GF-D8 (cell line): ENCODE measurements around the gene GALNT7.

Experiments
- DNase-seq: peaks from one replicate; lab custom pipeline; 2025; lab: John Stamatoyannopoulos, UW

The GALNT7 gene

DNA sequence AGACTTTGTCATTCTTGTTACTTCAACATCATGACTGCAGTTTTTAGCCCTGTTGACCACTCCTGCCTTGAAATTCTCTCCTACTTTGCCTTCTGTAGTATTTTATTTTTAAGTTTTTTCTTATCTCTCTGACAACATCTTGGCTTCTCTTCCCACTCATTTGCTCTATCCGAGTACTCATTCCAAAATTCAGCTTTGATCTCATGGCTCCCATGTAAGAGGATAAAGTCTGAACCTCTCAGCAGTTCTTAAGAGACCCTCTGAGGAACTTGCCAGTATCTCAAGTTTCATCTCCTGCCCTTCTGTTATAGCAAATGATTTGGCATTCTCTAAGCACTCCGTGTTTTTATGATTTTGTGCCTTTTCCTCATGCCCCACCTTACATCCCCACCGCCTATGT lies 67.7 kb downstream of the GALNT7 start:
- DNase-seq = no peak

DNA sequence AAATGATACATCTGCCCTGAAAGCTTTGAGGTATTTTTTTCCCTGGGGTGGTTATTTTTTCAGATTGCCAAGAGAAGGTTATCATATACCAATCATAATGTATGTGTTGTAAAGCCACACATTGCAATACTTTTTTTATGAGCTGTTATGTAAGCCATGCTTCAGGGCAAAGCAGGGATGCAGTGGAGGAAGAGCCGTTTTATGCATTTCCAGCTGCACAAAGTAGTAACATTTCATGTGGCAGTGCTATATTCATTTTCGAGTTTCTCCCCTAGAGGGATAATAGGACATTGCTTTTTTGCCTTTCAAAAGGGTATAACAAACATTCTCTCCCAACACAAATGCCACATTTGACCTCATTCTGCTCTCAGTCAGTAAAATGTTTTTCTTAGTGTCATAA lies 68.5 kb downstream of the GALNT7 start:
- DNase-seq = peak; percentile 49

DNA sequence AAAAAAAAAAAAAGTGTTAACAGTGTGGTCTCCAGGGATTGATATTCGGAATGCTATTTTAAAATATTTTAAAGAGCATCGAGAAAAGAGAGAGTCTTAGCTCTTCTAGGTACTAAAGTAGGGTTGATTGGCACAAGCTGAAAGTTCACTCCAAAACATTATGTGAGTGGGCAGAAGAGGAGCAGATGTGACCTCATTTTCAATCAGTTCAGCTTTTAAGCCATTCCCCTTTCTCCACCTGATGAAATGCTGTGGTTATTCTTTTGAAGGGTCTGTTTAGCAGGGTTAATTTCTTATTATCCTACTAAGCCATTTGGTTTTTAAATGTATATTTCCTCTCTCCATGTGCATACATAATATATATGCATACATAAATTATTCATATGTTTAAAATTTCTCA lies 69.2 kb downstream of the GALNT7 start:
- no peak for DNase-seq

DNA sequence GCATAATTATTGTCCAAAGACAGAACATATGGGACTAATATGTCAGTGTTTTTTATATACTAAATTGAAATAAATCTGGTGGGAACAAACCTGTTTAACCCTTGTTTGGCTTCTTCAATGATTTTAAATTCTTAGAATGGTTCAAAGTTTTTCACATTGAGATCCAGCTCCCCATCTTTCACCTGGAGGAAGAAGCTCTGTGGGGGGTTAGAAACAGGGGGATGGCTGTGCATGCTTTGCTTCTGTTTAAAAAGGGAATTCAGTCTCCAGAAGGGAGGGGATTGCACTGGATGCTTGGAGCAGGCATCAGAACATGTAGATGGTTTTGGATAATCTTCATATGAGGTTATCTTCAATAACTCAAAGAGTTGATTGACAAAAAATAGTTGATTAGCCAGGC lies 72.1 kb downstream of the GALNT7 start:
- DNase-seq = no peak

DNA sequence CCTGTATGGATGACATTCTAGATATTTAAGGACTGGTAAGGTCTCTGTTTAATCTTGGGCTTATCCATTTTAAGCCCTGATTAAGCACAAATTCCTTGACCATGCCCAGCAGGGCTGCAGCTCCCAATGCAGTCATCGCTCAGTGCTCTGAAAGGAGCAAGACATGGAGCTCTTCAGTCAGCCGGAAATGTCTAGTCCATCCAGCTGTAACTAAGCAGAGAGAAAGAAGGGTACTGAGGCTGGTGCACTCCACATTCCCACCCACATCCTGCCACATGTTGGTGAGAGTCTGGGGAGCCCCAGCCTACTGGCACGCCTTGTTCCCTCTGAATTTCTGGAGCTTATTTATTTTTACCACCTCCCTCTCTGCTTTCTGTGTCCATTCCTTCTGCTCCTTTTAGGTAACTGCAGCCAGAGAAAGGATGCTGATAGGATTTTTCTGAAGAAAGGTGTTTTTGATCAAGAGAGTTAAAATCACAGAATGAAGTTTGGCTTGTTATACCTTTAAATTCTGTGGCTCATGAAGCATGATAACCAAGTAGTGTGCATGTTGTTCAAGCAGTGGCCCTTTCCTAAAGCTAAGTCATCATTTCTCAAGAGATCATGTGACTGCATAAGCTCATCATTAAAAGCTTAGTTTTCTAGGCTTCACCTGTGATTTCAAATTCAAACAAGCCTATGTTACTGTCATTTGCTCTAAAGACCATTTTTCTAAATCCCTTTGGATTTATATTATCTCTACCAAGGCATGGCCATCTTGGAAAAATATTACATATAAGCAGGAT lies 74.0 kb downstream of the GALNT7 start:
- DNase-seq = no peak

DNA sequence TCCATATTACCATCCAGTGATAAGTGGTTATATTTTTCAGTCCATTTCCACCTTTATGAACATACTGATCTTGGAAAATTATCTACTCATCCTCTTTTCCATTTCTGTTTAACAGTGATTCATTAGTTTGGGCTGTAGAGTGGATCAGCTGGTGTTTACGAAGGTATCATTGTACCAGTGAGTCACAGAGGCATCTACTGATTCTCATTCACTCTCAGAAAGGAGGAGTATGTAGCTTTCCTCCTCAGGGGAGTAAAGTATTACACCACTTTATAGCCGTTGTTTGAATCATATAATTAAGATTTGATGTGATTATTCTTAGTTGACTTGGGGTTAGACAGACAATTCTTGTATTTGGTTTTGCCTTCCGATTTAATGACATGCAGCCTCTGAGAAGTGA lies 74.7 kb downstream of the GALNT7 start:
- DNase-seq = no peak

DNA sequence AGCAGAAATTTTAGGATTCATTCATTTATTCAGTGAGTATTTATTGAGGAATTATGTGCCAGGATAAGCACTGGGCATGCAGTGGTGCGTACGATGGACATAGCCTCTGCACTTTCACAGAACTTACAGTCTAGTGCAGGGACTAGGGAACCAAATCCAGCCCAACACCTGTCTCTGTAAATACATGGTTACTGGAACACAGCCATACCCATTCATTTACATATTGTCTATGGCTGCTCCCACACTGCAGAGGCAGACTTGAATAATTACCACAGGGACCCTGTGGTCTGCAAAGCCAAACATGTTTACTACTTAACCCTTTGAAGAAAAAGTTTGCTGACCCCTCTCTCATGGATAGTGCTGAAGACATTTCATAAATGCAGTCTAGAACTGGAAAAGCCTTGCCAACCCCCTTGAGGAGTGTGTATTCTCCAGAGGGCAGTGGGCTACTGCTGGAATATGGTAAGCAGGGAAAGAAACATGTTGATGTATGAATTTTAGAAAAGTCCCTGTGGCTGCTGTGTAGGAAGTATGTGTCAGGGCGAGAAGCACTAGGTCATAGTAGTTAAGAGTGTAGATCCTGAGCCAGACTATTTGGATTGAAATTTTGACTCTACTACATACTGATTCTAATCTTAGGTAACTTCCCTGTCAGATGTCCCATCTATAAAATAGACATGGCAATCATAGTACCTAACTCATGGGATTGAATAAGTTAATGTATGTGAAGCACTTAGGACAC lies 75.5 kb downstream of the GALNT7 start:
- DNase-seq = no peak

DNA sequence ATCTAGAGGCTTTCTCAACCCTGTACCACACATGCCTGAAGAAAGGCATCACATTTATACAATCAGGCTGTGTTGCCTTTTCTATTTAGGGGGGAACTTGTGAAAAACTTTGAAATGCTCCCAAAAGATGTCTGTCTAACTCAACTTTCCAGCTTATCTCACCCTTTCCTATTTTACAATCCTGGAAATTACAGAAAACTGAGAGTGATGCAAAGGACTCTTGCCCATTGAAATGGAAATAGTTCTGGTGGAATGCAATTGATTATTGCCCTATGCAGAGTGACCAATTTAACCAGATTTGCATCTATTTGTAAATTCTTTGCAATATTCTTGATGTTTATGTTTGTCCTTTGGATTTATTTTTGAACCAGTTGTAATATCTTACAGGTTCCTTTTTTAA lies 77.3 kb downstream of the GALNT7 start:
- no peak for DNase-seq

DNA sequence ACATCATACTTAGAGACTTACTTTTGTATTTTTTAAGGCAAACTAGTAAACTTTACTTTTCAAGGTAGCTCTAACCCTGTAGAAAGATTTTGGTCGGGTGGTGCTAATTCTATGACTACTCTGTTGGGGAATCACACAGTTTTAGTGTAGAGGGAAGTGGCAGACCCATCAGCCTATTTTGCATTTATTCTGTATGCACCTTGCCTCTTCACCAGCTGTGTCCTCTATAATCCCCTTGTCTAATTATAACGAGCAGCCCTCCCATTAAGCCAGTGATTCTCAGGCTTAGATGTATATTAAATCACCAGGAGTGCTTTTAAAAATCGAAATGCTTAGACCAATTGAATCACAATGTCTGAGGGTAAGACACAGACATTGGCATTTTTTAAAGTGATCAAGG lies 78.1 kb downstream of the GALNT7 start:
- no peak for DNase-seq

DNA sequence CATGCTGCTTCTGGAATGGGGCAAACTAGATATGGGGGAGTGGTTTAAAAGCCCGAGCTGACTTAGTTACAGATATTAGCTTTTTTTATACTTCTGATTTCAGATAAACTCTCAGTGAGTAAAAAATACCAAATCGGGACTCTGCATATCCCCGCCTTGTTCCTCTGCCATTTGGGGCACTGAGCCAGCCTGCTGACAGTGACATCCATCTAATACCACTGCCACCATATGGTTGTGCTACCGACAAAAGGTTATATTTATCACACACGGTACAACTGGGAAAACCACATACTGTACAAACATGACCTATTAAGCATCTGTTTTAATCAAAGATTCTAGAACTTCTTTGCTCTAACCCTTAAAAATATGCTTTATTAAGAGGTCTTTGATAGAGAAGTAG lies 78.7 kb downstream of the GALNT7 start:
- DNase-seq = no peak

DNA sequence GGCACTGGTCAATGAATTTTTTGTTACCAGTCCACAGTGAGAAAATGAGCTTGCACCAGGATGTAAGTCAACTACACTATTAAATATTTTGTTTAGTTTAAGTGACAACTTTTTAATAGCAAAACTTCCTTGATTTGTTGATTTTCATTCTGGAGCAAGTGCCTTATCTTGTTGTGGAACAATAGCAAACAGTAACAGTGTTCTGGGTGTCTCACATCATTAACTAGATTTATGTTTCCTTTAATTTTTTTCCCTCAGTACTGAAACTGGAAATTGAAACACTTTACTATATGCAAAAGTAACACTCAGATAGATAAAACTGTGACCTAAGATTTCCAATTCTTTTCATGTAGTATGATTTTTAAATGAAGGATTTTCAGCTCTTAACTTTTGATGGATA lies 80.1 kb downstream of the GALNT7 start:
- no peak for DNase-seq

DNA sequence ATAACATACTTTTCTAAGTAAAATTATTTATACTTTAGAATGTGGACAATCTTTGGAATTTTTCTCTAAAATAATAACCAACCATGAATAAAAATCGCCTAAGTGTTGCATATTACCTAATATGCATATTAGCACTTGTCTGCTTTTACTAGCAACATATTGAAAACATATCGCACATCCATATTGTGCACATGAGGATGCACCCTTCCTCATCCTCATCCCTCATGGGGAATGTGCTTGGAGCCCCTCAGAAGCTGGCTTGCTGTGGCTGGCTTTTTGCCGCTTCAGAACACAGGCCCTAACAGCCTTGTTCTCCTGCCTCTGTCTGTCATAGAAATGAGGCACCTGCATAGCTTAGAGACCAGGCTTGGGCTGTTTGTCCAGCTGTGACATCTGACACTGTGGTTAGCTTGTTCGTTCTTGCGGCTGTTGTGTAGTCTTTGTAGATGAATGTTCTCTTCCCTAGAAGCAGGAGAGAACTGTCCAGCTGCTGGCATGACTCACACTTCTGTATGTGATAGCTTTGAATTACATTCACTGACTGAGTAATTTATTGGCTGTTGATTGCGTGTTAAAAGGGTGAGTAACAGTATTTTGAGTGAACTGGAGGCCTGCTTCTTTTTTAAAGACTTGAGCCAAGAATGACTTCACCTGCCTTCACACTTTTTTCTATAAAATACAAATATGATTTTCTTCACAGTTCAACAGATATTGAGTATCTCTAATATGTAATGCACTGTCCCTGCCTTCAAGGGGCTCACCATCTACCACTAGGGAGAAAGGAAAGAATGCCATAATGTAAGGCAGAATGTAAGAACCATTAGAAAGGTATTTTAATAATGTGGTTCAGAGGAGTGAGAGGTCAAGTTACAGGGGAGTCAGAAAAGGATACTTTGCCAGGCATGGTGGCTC lies 83.7 kb downstream of the GALNT7 start:
- peak; percentile 85 for DNase-seq

DNA sequence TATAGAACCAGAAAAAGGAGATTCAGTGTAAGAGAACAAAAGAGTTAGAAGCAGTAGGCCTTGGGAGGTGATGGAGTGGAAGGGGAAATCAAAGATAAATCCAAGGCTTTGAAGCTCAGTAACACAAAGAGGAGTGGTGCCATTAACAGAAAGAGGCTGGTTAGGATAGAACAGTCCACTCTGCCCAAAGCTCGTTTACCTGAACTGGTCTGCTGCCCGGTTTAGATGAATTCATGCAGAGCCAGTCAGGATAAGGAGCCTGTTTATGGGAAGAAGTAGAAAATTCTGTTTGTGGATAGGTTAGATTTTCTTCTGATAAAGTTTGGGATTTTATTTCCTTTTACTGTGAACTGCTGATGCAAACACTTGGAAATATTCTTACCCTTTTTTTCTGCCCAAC lies 85.0 kb downstream of the GALNT7 start:
- no peak for DNase-seq

DNA sequence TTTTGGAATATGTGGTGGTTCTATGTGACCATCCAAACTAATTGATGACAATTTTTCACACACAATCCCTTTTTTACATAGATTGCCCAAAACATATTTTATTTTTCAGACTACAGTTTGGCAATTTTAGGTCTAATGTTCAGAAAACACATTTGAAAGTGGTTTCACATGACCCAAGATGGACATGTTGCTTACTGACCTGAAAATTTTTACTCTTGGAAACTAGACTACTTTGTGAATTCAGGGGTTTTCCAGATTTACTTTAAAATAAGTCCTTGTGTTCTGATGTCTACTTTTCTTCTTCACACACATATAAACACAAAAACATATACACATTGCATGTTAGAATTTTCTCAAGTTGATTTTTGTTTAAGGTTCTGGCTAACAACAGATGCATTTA lies 86.0 kb downstream of the GALNT7 start:
- no peak for DNase-seq

DNA sequence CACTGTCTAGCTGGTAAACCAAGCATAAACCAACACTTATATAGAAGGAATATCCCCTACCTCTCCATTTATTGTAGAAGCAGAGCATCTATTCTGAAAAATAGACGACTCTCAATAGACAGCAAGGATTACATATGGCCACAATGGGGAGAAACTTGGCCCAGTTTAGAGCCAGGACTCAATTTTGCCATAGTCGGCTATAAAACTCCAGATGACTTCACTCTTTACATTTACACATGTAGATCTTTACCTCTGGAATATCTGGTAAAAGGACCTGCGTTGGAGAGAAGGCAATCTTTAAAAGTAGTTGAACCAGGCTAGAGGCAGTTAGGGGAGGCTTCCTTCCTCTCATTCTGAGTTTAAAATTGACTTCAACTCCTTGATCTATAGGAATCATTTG lies 88.2 kb downstream of the GALNT7 start:
- DNase-seq = no peak

DNA sequence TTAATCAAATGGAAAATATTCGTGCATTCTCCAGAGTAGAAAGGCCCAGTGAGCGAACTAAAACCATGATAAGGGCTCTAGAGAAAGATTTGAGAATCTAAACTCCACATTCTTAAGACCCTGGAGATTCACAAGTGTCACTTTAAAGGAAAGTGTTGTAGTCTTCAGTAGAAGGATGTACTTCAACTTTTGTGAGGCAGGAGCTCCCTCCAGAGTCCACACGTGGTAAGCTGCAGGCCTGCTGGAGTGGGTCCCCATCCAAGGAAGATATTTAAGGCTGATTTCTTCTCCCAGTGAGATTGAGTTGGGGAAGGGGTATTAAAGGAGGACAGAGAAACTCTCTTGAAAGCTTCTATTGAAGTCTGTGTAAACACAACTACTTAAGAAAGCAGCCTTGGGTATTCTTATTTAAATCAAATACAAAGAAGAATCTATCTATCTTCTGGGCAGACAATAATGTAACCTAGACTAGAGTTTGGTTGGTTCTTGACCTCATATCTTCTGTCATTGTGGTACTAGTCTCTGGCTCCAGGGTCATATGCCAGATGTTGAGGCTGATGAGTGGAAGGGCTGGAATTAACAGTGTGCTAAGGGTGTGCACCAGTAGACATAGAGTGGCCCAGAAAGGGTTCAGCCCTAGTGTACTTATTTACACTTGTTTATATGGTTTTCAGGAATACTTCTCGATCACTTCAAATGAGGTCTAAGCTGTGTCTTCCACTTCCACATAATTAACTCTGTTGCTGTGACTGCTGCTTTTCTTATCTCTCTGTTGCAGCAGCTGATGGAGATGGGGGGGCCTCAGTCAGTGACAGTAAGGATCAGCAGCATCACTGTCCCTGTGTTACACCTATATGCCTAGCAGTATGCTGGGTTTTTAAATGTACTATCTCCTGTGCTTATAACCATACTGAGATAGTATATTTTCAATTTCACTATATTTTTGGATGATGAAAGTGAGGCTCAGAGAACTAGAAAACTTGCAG lies 89.4 kb downstream of the GALNT7 start:
- DNase-seq = peak; percentile 24

DNA sequence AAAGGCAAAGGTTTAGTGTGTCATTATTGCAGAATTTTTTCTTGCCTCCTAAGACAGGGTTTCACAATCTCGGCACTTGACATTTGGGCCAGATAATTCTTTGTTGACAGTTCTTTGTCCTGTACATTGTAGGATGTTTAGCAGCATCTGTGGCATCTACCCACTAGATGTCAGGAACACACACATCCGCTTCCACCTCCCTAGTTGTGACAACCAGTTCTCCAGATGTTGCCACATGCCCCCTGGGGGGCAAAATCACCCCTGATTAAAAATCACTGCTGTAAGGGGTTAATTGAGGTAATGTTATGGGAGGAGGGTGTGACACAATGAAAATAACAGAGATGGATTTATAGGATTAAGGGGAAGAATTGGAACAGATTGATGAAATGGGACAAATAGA lies 90.3 kb downstream of the GALNT7 start:
- no peak for DNase-seq

DNA sequence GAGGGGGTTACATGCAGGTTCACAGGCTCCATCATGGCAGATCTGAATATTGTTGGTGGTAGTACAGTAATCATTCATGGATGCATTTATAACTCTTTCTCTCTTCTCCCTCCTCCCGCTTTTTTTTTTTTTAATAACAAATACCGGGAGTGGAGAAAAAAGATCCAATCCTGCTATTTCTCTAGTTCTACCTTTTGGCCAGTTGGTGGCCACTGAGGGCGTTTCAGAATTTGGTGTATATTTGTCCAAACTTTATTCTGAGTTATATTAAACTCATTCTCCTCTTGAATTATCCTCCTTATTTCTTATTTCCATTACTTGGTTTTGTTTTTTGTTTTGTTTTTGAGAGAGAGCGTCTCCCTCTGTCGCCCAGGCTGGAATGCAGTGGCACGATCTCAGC lies 90.7 kb downstream of the GALNT7 start:
- DNase-seq = no peak

DNA sequence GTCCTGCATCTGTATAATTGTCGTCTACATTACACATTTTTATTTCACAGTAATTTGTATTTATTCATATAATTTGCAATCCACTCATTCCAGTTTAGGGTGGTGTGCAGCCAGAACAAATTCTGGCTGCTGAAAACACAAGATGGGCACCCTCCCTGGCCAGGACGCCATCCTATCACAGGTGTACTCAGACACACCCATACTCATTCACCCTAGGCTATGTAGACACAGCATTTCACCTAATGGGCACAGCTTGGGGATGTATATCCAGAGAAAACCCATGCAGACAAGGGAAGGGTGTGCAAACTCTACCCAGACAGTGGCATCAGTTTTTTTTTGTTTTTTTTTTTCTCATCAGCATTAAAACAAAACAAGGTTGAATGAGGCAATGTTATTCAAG lies 92.4 kb downstream of the GALNT7 start:
- no peak for DNase-seq

DNA sequence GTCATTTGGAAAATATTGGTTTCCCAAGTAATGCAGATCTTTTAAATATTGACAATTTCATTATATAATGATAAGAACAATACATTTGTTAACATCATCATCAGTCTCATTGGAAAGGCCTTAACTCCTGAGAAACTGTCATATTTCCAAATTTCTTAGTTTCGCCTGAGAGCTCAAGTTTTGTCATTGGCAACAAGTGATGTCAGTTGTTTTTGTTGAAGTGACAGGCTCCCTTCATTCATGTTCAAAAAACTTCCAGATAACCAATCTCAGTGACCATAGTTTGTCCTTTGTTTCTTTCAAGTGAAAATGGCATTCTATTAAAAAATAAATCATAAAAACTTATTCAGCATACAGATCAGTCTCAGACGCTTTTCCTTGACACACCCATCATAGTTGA lies 93.8 kb downstream of the GALNT7 start:
- no peak for DNase-seq

DNA sequence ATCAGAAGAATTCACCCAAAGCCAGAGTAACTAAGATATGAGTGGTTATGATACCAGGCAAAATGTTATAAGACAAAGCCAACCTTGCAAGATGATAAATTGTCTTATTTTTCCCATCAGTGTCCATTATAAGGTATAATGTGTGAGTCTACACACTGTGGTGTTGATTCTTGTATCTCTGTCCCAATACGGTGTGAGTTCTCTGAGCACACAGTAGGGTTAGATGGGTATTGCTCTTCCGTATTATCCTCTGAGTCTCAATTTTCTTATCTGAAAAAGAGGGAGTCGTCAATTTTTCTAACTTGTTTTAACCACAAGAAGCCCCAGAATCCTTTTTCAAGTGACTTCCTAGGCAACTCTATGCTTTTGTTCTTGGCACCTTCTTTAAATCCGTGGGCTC lies 95.6 kb downstream of the GALNT7 start:
- no peak for DNase-seq
